ENCODE results near the gene GREM1.

GREM1 gene

GRCh38 chr15:32787949-32788348, 70.1 kb downstream of the GREM1 start:
- no peaks in the 10 kb centered on the region for H3K27me3 ChIP-seq (ENCODE audit: control insufficient read depth in 1 of 2, insufficient read depth in 2 of 2, low read length in 2 of 2)
- no peak overlapping the region for H3K4me3 ChIP-seq (ENCODE audit: low read length in 2 of 2)
- peaks cover 8% of the 10 kb centered on the region for H3K4me1 ChIP-seq (ENCODE audit: control insufficient read depth, insufficient read depth, low read length)

GRCh38 chr15:32790352-32790999, 72.7 kb downstream of the GREM1 start:
- Histone ChIP-seq H3K27me3 (ENCODE audit: control insufficient read depth in 1 of 2, insufficient read depth in 2 of 2, low read length in 2 of 2) (no peaks in the 10 kb centered on the region), H3K9ac (ENCODE audit: low read length in 2 of 2) (no peak overlapping the region), H3K36me3 (ENCODE audit: control insufficient read depth in 2 of 2, insufficient read depth in 2 of 2, low read length in 2 of 2) (no peaks in the 10 kb centered on the region), H3K9me3 (ENCODE audit: control insufficient read depth in 2 of 2, low read length in 2 of 2) (no peaks in the 10 kb centered on the region), H3K27ac (ENCODE audit: low read length) (no peak overlapping the region), H3K4me1 (ENCODE audit: control insufficient read depth, insufficient read depth, low read length) (peaks cover 8% of the 10 kb centered on the region), H3K4me3 (ENCODE audit: low read length in 2 of 2) (no peak overlapping the region)

More at GRCh38 chr15:32787949-32788348, 70.1 kb downstream of the GREM1 start:
- no peaks in the 10 kb centered on the region for H3K36me3 ChIP-seq (ENCODE audit: control insufficient read depth in 2 of 2, insufficient read depth in 2 of 2, low read length in 2 of 2)
- no peak overlapping the region for H3K9ac ChIP-seq (ENCODE audit: low read length in 2 of 2)
- no peak overlapping the region for H3K27ac ChIP-seq (ENCODE audit: low read length)
- no peaks in the 10 kb centered on the region for H3K9me3 ChIP-seq (ENCODE audit: control insufficient read depth in 2 of 2, low read length in 2 of 2)

GRCh38 chr15:32792436-32792835, 74.6 kb downstream of the GREM1 start:
- no peak overlapping the region for H3K27ac ChIP-seq (ENCODE audit: low read length)
- H3K27me3 ChIP-seq (ENCODE audit: control insufficient read depth in 1 of 2, insufficient read depth in 2 of 2, low read length in 2 of 2): no peaks in the 10 kb centered on the region
- H3K4me1 ChIP-seq (ENCODE audit: control insufficient read depth, insufficient read depth, low read length): peaks cover 8% of the 10 kb centered on the region
- no peaks in the 10 kb centered on the region for H3K36me3 ChIP-seq (ENCODE audit: control insufficient read depth in 2 of 2, insufficient read depth in 2 of 2, low read length in 2 of 2)
- no peak overlapping the region for H3K4me3 ChIP-seq (ENCODE audit: low read length in 2 of 2)
- H3K9me3 ChIP-seq (ENCODE audit: control insufficient read depth in 2 of 2, low read length in 2 of 2): no peaks in the 10 kb centered on the region
- H3K9ac ChIP-seq (ENCODE audit: low read length in 2 of 2): no peak overlapping the region

All from stomach smooth muscle (tissue), 2 donors.